GM12874 (cell line): ENCODE results near the gene CMC1.

Source experiments
- TF ChIP-seq, protein P1 (sequence below): IDR thresholded peaks from 2 replicates; pipeline ENCODE4 v1.5.1; 2011; ENCODE audit warnings: low read depth, mild to moderate bottlenecking, control low read depth, low read length, moderate library complexity; ENCODE audit not compliant: insufficient read depth

The CMC1 gene

DNA sequence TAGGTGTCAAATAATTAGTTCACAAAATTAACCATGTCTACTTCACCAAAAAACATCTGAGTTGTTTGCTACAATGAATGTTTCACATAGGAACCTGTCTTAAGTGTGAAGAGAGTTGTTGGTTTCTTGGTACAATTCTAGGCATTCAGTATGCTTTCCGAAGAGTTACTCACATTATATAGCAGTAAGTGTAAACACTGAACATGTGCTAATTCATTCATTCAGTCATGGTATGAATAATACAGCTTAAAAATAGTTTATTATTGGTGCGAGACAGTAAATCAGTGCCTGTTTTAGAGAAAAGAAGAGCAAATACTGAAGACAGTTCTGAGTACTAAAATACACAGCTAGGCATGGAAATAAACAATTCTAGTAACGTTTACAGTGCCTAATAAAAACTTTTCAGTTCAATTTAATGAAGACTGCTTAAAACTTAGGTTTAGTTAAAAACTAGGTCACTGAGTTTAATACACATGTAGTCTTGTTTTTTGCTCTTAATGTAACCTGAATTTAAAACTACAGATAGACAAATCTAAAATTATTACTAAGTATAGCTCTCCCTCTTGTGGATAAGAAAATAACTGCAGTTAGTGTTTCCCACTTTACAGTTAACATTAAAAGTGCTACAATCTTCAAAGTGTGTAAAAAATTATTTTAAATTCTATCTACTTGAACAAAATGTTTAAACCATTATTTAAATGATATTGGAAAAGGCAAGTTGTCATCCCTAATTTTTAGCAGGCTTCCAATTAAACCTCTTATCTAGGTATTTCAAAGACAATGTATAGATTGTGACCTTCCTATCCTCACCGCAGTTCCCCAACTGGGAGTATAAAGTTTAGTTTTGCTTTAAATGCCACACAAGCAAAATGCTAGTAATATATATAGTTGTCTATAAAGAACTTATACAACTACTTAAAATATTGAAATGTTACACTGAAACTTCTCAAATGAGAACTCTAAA lies 87.1 kb downstream of the CMC1 start:
- TF ChIP-seq, protein P1, sequence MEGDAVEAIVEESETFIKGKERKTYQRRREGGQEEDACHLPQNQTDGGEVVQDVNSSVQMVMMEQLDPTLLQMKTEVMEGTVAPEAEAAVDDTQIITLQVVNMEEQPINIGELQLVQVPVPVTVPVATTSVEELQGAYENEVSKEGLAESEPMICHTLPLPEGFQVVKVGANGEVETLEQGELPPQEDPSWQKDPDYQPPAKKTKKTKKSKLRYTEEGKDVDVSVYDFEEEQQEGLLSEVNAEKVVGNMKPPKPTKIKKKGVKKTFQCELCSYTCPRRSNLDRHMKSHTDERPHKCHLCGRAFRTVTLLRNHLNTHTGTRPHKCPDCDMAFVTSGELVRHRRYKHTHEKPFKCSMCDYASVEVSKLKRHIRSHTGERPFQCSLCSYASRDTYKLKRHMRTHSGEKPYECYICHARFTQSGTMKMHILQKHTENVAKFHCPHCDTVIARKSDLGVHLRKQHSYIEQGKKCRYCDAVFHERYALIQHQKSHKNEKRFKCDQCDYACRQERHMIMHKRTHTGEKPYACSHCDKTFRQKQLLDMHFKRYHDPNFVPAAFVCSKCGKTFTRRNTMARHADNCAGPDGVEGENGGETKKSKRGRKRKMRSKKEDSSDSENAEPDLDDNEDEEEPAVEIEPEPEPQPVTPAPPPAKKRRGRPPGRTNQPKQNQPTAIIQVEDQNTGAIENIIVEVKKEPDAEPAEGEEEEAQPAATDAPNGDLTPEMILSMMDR: peak; percentile 11; the same call in 1 of the 2 replicates

DNA sequence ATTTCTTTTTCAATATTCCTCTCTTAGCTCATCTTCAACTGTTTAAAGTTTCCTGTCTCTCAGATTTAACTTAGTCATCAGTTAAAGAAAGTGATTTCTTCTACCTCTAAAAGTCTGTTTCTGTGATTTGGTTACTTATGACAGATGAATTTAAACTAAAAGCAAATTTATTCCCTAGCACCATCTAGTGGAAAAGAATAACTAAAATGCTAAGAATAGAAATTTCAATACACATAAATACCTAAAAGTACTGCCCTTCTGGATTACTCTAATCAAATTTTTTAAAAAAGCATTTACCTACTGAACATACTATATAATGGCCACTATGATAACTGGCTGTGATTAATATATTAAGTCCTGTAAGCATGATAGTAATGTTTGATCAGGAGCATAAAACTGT lies 93.1 kb downstream of the CMC1 start:
- TF ChIP-seq, protein P1: no peak

DNA sequence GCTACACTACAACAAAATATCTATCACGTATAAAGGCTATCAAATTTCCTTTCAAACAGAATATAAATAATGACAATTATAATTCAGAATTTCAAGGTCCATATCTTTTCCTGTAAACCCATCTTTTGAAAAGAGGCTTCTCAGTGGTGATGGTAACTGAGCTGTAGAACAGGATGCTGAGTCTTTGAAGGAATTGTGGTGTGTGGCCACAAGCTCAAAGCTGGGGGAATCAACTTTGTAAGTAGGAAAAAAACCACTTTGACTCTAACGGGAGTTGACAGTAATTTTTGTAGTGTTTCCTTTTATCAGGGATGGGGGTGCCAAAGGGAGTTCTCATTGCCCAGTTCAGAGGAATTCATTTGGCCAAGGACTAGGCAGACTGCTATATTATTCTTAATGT lies 93.8 kb downstream of the CMC1 start:
- TF ChIP-seq, protein P1: no peak

DNA sequence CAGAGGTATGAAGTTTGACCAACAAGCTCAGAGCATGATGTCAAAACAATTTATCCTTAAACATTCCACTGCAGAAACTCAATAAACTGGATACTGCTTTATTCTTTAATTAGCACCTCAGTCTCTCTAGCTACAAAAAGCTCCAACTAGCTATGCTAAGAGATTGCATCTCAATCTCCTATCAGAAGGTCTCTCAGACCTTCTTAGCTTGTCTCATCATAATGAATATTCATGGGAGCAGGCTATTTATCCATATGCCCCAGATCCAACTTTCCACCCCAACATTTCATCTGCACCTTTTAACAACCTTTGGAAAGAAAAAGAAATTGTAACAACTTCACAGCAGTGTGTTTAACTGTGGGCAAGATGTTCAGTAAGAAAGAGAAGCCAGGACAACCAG lies 95.8 kb downstream of the CMC1 start:
- TF ChIP-seq, protein P1: no peak

DNA sequence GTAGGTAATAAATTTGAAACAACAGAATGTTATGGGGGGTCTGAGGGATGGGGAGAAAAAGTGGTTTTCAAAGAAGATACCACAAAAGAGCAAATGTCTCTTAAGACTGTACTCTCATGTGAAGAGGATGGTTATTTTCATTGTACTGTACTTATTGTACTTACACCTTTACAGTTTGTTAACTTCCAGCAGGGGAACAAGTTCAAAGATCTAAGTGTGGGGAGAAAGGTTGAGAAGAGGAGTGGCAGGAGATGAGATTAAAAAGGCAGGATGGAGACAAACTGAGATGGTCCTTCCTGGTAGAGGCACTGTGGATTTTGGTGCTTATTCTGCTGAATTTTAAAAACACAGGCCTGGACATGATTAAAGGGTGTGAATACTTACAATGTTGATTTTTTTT lies 101.7 kb downstream of the CMC1 start:
- TF ChIP-seq, protein P1: no peak

DNA sequence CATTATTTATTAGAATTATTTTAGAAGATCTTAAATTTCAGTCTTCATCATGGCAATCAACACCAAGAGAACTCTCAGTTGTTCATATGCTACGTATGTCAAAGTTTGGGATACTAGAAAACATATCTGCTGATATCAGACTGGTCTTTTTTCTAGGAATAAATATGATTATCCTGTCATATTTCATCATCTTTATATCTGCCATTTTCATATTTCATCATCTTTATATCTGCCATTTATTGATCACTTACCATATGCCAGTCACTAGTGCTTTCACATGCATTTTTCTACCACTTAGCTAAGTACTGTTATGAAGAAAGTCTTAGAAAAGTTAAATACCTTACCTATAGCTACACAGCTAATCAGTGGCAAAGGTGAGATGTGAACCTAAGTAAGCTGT lies 104.3 kb downstream of the CMC1 start:
- TF ChIP-seq, protein P1: no peak

DNA sequence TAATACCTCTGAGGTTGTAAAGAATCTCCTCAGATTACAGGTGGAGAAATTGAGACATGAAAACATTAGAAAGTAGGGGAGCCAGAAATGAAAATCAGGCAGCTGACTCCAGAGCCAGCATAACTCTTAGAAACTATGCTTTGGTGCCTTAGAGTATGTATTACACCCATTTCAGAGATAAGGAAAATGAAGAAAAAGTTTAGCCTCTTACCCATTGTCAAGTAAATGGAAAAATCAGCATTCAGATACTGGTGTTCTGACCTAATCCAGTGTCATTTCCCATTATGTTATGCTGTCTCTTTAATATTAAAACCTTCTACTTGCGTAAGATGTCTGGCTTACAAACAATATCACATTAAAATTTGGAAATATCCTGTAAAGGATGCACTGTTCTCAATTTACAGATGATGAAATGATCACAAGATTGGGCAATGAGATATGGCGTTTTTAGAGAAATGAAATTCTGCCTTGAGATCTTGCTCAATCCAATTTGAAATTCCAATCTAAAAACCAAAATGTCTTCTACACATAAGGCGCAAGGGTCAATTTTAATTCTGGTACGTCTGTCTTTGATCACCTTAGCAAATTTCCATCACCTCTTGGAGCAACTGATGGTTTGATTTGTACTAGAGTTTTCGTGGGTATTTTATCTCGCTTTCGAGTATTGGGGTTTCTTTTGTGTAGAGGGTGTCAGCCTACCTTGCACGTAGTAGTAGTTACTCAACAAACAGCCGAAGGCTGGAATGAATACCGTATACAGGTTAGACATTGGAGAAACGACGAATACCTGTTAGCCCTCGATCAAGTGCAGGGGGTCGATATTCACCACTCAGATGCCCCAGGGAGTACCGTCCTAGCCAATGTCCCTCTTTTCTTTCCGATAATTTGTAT lies 106.2 kb downstream of the CMC1 start:
- TF ChIP-seq, protein P1: no peak
